Ishikawa (cell line): ENCODE data around the gene TMOD3.

Experiments used
- CREB1 ChIP-seq: IDR thresholded peaks from 2 replicates; pipeline ENCODE4 v1.6.1; 2012; ENCODE audit warnings: low read depth
- EP300 ChIP-seq: IDR thresholded peaks from 2 replicates; pipeline ENCODE4 v1.6.1; 2012; ENCODE audit warnings: borderline replicate concordance

GRCh38 chr15:51904931-51905330 lies 75.5 kb downstream of the TMOD3 start:
- TF ChIP-seq EP300 (no peak), CREB1 (no peak)
